ENCODE results near the gene EPS8. TPM values are rescaled to one million over a fixed set of nuclear protein-coding genes. Genes with fewer than 3 reads are reported as not detected.

The EPS8 gene
- total RNA-seq, 1 donor from 2014 or later, result 65.2 TPM

GRCh38 chr12:15693228-15693911, 95.8 kb downstream of the EPS8 start:
- DNase-seq (ENCODE audit: low read depth), result peak; percentile 29

GRCh38 chr12:15691388-15691787, 97.8 kb downstream of the EPS8 start:
- DNase-seq (ENCODE audit: low read depth), result no peak

GRCh38 chr12:15690320-15690719, 98.9 kb downstream of the EPS8 start:
- no peak for DNase-seq (ENCODE audit: low read depth)

- DNase-seq (ENCODE audit: low read depth), result no peak
Observed at GRCh38 chr12:15689751-15690191, 99.4 kb downstream of the EPS8 start.

GRCh38 chr12:15688838-15689625, 100.2 kb downstream of the EPS8 start:
- DNase-seq (ENCODE audit: low read depth), result peak; percentile 22

GRCh38 chr12:15688202-15688736, 100.9 kb downstream of the EPS8 start:
- DNase-seq (ENCODE audit: low read depth), result no peak

GRCh38 chr12:15687583-15687982, 101.6 kb downstream of the EPS8 start:
- DNase-seq (ENCODE audit: low read depth), result no peak

GRCh38 chr12:15684896-15685658, 104.1 kb downstream of the EPS8 start:
- DNase-seq (ENCODE audit: low read depth), result no peak

GRCh38 chr12:15682826-15683225, 106.4 kb downstream of the EPS8 start:
- DNase-seq (ENCODE audit: low read depth), result no peak

GRCh38 chr12:15679151-15679550, 110.0 kb downstream of the EPS8 start:
- no peak for DNase-seq (ENCODE audit: low read depth)

- no peak for DNase-seq (ENCODE audit: low read depth)
Observed at GRCh38 chr12:15677726-15678201, 111.4 kb downstream of the EPS8 start.

- no peak for DNase-seq (ENCODE audit: low read depth)
Observed at GRCh38 chr12:15677228-15677627, 112.0 kb downstream of the EPS8 start.

- no peak for DNase-seq (ENCODE audit: low read depth)
Observed at GRCh38 chr12:15672671-15673270, 116.4 kb downstream of the EPS8 start.

- no peak for DNase-seq (ENCODE audit: low read depth)
Observed at GRCh38 chr12:15670756-15671155, 118.4 kb downstream of the EPS8 start.

- no peak for DNase-seq (ENCODE audit: low read depth)
Observed at GRCh38 chr12:15669256-15669948, 119.8 kb downstream of the EPS8 start.

GRCh38 chr12:15664491-15664890, 124.7 kb downstream of the EPS8 start:
- DNase-seq (ENCODE audit: low read depth), result no peak

GRCh38 chr12:15662983-15663659, 126.1 kb downstream of the EPS8 start:
- DNase-seq (ENCODE audit: low read depth), result no peak

GRCh38 chr12:15662303-15662980, 126.7 kb downstream of the EPS8 start:
- DNase-seq (ENCODE audit: low read depth), result peak; percentile 36

GRCh38 chr12:15651371-15651770, 137.8 kb downstream of the EPS8 start:
- DNase-seq (ENCODE audit: low read depth), result no peak

Measured in myocyte (in vitro differentiated cells).